Fibroblast of the aortic adventitia (primary cell): ENCODE results near the gene ISG20. TPM values are rescaled to one million over a fixed set of nuclear protein-coding genes. Genes with fewer than 3 reads are reported as not detected.

Experiments
- DNase-seq: peaks from one replicate; pipeline ENCODE4 v3.0.0-alpha.2; 2010; ENCODE audit warnings: low read depth
- H3K4me3 ChIP-seq: 2 replicates; pipeline ENCODE4 v1.5.1; 2011; ENCODE audit warnings: low read depth, mild to moderate bottlenecking, control low read depth, low read length, moderate library complexity
- small RNA-seq: library from RNA; depleted of rRNA; stranded (forward); fragments of <200 nt; gene quantifications from one replicate; pipeline ENCODE3, GENCODE V24; 2012
- total RNA-seq: library from RNA; depleted of rRNA; stranded (reverse); fragments of >200 nt; gene quantifications from 2 replicates; pipeline ENCODE4 v1.2.3, GENCODE V29; 2012; ENCODE audit warnings: low replicate concordance
- TF ChIP-seq, protein P1 (sequence below): IDR thresholded peaks from 2 replicates; pipeline ENCODE4 v1.5.1; 2011; ENCODE audit warnings: mild to moderate bottlenecking, low read length, control low read depth, inconsistent platforms; ENCODE audit not compliant: insufficient read depth

The ISG20 gene
- total RNA-seq, 1 donor = 1.9 TPM

GRCh38 chr15:88700716-88701115 lies 61.9 kb downstream of the ISG20 start:
- no peak for DNase-seq
- no peak overlapping the region for H3K4me3 ChIP-seq
- TF ChIP-seq, protein P1, sequence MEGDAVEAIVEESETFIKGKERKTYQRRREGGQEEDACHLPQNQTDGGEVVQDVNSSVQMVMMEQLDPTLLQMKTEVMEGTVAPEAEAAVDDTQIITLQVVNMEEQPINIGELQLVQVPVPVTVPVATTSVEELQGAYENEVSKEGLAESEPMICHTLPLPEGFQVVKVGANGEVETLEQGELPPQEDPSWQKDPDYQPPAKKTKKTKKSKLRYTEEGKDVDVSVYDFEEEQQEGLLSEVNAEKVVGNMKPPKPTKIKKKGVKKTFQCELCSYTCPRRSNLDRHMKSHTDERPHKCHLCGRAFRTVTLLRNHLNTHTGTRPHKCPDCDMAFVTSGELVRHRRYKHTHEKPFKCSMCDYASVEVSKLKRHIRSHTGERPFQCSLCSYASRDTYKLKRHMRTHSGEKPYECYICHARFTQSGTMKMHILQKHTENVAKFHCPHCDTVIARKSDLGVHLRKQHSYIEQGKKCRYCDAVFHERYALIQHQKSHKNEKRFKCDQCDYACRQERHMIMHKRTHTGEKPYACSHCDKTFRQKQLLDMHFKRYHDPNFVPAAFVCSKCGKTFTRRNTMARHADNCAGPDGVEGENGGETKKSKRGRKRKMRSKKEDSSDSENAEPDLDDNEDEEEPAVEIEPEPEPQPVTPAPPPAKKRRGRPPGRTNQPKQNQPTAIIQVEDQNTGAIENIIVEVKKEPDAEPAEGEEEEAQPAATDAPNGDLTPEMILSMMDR = no peak

- H3K4me3 ChIP-seq = no peak overlapping the region
- TF ChIP-seq, protein P1 = peak; percentile 14
- no peak for DNase-seq
Observed at GRCh38 chr15:88701561-88702095, 62.8 kb downstream of the ISG20 start.

DNA sequence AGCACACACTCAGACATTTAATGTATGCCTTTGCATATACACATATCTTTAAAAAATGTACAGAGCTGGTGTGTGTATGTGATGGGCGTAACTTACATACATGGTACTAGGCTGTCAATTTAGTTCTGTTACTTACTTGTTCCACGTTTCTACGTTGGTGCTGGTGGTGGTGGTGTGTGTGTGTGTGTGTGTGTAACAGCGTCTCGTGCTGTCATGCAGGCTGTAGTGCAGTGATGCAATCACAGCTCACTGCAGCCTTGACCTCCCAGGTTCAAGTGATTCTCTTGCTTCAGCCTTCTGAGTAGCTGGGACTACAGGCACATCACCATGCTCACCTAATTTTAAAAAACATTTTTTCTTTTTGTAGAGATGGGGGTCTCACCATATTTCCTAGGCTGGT lies 64.2 kb downstream of the ISG20 start:
- no peak for DNase-seq
- H3K4me3 ChIP-seq = no peak overlapping the region
- TF ChIP-seq, protein P1 = no peak

DNA sequence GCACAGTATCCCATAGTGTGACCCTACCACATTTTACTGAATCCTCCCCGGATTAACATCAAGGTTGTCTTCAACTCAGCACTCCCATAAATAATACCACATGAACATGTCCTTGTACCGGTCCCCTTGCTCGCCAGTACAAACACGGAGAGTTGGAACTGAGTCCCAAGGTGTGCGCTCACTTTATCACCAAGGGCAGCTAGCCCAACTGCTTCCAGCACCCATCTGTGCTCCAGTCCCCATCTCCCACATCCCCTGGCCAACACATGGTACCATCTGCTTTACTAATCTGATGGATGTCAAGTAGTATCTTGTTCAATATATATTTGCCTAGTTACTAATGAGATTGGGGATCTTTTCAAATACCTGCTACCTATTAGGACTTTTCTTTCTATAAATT lies 64.7 kb downstream of the ISG20 start:
- TF ChIP-seq, protein P1 = no peak
- no peak for DNase-seq
- H3K4me3 ChIP-seq = no peak overlapping the region

GRCh38 chr15:88704791-88705768 lies 66.3 kb downstream of the ISG20 start:
- TF ChIP-seq, protein P1 = no peak
- peak; percentile 43 for DNase-seq
- peak overlapping the region; percentile 40 for H3K4me3 ChIP-seq

GRCh38 chr15:88705769-88706165 lies 67.0 kb downstream of the ISG20 start:
- no peak for DNase-seq
- H3K4me3 ChIP-seq = peak overlapping the region; percentile 40

More at GRCh38 chr15:88705769-88706165, 67.0 kb downstream of the ISG20 start:
- TF ChIP-seq, protein P1 = no peak

Small RNAs within 50 kb of the gene (small RNA-seq; reads per million reads assigned to genes)
- gene MIR1179 (0.83 reads per million, percentile 22 among the genes with 10 or more reads in this experiment), gene MIR7-2 (1.2 reads per million, percentile 44 among the genes with 10 or more reads in this experiment)

Other genes with a start within 250 kb of the ISG20 start
- 8.5 and 16.4 TPM in 2 replicates for gene MRPL46, start 171.6 kb upstream of the ISG20 start, total RNA-seq
- gene MRPS11, start 171.3 kb upstream of the ISG20 start, total RNA-seq = 16.1 and 28.8 TPM in 2 replicates
- 6.1 and 11.5 TPM in 2 replicates for gene DET1, start 92.3 kb upstream of the ISG20 start, total RNA-seq
- 20.8 and 36.6 TPM in 2 replicates for gene AEN, start 17.7 kb upstream of the ISG20 start, total RNA-seq
- 2.0 and 3.3 TPM in 2 replicates for gene ACAN, start 164.4 kb downstream of the ISG20 start, total RNA-seq